Choroid plexus epithelial cell (primary cell): ENCODE measurements around the gene MYT1.
"Not testable (repeated sequence)": the region's sequence is repeated elsewhere in the genome, so short reads cannot be mapped to it uniquely, and the experiment has no call there.

Experiments
- DNase-seq: peaks from one replicate; pipeline ENCODE4 v3.0.0-alpha.2; 2010; ENCODE audit warnings: low read depth
- H3K4me3 ChIP-seq: 2 replicates; pipeline ENCODE4 v1.5.1; 2011; ENCODE audit warnings: low read depth, mild to moderate bottlenecking, control low read depth, low read length, moderate library complexity
- TF ChIP-seq, protein P1 (sequence below): conservative IDR thresholded peaks from 2 replicates; pipeline ENCODE4 v1.5.1; 2011; ENCODE audit warnings: low read depth, mild to moderate bottlenecking, control low read depth, inconsistent platforms, low read length, moderate library complexity

Gene MYT1

DNA sequence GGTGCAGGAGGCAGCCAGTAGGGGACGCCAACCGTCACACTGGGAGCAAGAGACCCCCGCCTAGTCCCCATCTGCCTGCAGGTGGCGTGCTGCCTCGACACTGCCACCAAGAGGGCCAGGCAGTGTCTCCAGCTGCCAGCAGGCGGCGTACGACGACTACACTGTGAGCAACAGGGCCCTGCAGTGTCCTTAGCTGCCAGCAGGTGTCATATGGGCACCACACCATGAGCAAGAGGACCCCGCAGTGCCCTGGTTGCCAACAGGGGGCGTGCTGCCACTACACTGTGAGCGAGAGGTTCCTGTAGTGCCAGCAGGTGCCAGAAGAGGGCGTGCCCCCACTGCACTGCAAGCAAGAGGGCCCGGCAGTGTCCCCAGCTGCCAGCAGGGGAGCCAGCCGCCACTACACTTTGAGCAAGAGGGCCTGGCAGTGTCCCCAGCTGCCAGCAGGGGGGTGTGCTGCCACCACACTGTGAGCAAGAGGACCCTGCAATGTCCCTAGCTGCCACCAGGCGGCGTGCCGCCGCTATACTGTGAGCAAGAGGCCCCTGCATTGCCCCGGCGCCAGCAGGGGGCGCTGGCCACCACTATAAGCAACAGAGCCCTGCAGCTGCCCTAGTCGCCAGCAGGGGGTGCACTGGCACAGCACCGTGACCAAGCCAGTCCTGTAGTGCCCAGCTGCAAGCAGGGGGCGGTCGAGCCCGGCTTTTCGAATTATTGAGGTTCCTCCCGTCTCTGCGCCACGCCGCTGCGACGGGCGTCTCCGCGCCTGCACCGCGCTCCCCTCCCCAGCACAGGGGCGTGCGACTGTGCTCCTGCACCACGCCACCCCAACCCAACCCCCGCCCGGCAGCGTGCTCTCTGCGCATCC, 121.6 kb downstream of the MYT1 start:
- TF ChIP-seq, protein P1, sequence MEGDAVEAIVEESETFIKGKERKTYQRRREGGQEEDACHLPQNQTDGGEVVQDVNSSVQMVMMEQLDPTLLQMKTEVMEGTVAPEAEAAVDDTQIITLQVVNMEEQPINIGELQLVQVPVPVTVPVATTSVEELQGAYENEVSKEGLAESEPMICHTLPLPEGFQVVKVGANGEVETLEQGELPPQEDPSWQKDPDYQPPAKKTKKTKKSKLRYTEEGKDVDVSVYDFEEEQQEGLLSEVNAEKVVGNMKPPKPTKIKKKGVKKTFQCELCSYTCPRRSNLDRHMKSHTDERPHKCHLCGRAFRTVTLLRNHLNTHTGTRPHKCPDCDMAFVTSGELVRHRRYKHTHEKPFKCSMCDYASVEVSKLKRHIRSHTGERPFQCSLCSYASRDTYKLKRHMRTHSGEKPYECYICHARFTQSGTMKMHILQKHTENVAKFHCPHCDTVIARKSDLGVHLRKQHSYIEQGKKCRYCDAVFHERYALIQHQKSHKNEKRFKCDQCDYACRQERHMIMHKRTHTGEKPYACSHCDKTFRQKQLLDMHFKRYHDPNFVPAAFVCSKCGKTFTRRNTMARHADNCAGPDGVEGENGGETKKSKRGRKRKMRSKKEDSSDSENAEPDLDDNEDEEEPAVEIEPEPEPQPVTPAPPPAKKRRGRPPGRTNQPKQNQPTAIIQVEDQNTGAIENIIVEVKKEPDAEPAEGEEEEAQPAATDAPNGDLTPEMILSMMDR: peak; percentile 73
- not testable (repeated sequence) for H3K4me3 ChIP-seq
- DNase-seq: peak; percentile 69

DNA sequence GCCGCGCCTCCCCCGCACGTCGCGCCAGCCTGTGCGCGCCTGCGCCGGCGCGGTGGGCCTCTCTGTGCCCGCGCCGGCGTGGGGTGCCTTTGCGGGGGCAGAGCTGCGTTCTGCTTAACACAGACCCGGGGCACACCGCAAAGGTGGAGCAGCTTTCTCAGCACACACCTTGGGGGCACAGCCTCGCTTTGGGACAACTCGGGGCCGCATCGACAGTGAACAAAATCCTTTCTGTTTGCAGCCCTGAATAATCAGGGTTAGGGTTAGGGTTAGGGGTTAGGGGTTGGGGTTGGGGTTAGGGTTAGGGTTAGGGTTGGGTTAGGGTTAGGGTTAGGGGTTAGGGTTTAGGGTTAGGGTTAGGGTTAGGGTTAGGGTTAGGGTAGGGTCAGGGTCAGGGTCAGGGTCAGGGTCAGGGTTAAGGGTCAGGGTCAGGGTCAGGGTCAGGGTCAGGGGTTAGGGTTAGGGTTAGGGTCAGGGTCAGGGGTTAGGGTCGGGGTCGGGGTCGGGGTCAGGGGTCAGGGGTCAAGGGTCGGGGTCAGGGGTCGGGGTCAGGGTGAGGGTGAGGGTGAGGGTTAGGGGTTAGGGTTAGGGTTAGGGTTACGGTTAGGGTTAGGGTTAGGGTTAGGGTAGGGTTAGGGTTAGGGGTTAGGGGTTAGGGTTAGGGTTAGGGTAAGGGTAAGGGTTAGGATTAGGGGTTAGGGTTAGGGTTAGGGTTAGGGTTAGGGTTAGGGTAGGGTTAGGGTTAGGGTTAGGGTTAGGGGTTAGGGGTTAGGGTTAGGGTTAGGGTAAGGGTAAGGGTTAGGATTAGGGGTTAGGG, 122.4 kb downstream of the MYT1 start:
- peak; percentile 11 for DNase-seq
- H3K4me3 ChIP-seq: not testable (repeated sequence)

DNA sequence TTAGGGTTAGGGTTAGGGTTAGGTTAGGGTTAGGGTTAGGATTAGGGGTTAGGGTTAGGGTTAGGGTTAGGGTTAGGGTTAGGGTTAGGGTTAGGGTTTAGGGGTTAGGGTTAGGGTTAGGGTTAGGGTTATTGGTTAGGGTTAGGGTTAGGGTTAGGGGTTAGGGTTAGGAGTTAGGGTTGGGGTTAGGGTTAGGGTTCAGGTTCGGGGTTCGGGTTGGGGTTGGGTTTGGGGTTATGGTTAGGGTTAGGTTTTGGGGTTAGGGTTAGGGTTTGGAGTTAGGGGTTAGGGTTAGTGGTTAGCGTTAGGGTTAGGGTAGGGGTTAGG, 123.0 kb downstream of the MYT1 start:
- not testable (repeated sequence) for H3K4me3 ChIP-seq

More for the DNA sequence above, 123.0 kb downstream of the MYT1 start:
- DNase-seq: not testable (repeated sequence)
